SK-N-MC (cell line): ENCODE results near the gene CALN1.

Experiments
- DNase-seq: peaks from one replicate; pipeline ENCODE4 v3.0.0-alpha.2; 2011; ENCODE audit warnings: low read depth, low spot score
- H3K27ac ChIP-seq: fragments of 200-600 bp; sonication (generic); 2 replicates; pipeline ENCODE4 v1.5.1; 2016; ENCODE audit warnings: mixed run types
- H3K36me3 ChIP-seq: fragments of 200-600 bp; sonication (generic); 2 replicates; pipeline ENCODE4 v1.6.1; 2017; ENCODE audit warnings: antibody characterized with exemption, low read length, mixed read lengths; ENCODE audit not compliant: insufficient read depth
- H3K4me3 ChIP-seq: fragments of 200-600 bp; sonication (generic); 2 replicates; pipeline ENCODE4 v1.5.1; 2016
- H3K9ac ChIP-seq: fragments of 200-600 bp; sonication (generic); 2 replicates; pipeline ENCODE4 v1.8.0; 2017; ENCODE audit warnings: mixed run types, mixed read lengths; ENCODE audit not compliant: insufficient read length
- H3K9me3 ChIP-seq: fragments of 200-600 bp; sonication (generic); 2 replicates; pipeline ENCODE4 v1.6.1; 2017; ENCODE audit warnings: low read depth, mild to moderate bottlenecking, antibody characterized with exemption, low read length, moderate library complexity, mixed read lengths
- EZH2 ChIP-seq: fragments of 200-600 bp; sonication (generic); IDR thresholded peaks from one replicate; pipeline ENCODE4 v1.6.1; 2017; ENCODE audit warnings: antibody characterized with exemption
- FOXP2 ChIP-seq: optimal IDR thresholded peaks from 2 replicates; pipeline ENCODE3; 2011; ENCODE audit warnings: mild to moderate bottlenecking, moderate library complexity; ENCODE audit not compliant: insufficient read depth; ENCODE audit errors: extremely low read length, control extremely low read depth
- POLR2AphosphoS5 ChIP-seq: IDR thresholded peaks from 2 replicates; pipeline ENCODE4 v1.6.1; 2012; ENCODE audit warnings: mild to moderate bottlenecking, low read depth, low read length, borderline replicate concordance

The CALN1 gene

GRCh38 chr7:72441791-72442190 lies 29.7 kb upstream of the CALN1 start:
- no peak for TF ChIP-seq POLR2AphosphoS5
- TF ChIP-seq EZH2, result no peak
- no peak for TF ChIP-seq FOXP2

GRCh38 chr7:72438491-72438890 lies 26.4 kb upstream of the CALN1 start:
- Histone ChIP-seq H3K27ac (no peak overlapping the region), H3K9me3 (no peaks in the 10 kb centered on the region), H3K9ac (no peak overlapping the region), H3K36me3 (no peaks in the 10 kb centered on the region), H3K4me3 (no peak overlapping the region)
- TF ChIP-seq EZH2, result no peak
- TF ChIP-seq FOXP2, result no peak
- TF ChIP-seq POLR2AphosphoS5, result no peak
- DNase-seq, result no peak

More at GRCh38 chr7:72441791-72442190, 29.7 kb upstream of the CALN1 start:
- H3K27ac ChIP-seq, result no peak overlapping the region
- no peaks in the 10 kb centered on the region for H3K9me3 ChIP-seq
- DNase-seq, result no peak
- H3K36me3 ChIP-seq, result no peaks in the 10 kb centered on the region
- H3K9ac ChIP-seq, result no peak overlapping the region
- no peak overlapping the region for H3K4me3 ChIP-seq

GRCh38 chr7:72437610-72438009 lies 25.5 kb upstream of the CALN1 start:
- Histone ChIP-seq H3K9me3 (no peaks in the 10 kb centered on the region), H3K4me3 (no peak overlapping the region), H3K9ac (no peak overlapping the region), H3K36me3 (no peaks in the 10 kb centered on the region), H3K27ac (no peak overlapping the region)
- TF ChIP-seq EZH2 (no peak), POLR2AphosphoS5 (no peak), FOXP2 (no peak)
- DNase-seq, result no peak

GRCh38 chr7:72437061-72437585 lies 25.0 kb upstream of the CALN1 start:
- no peaks in the 10 kb centered on the region for H3K9me3 ChIP-seq
- no peak overlapping the region for H3K27ac ChIP-seq
- TF ChIP-seq EZH2 (no peak), FOXP2 (no peak)
- no peak for DNase-seq
- H3K36me3 ChIP-seq, result no peaks in the 10 kb centered on the region
- no peak overlapping the region for H3K4me3 ChIP-seq
- no peak overlapping the region for H3K9ac ChIP-seq

GRCh38 chr7:72435925-72436480 lies 23.9 kb upstream of the CALN1 start:
- H3K9me3 ChIP-seq, result no peaks in the 10 kb centered on the region
- TF ChIP-seq EZH2 (no peak), POLR2AphosphoS5 (no peak), FOXP2 (no peak)
- H3K4me3 ChIP-seq, result no peak overlapping the region
- no peak for DNase-seq
- no peaks in the 10 kb centered on the region for H3K36me3 ChIP-seq
- no peak overlapping the region for H3K9ac ChIP-seq
- H3K27ac ChIP-seq, result no peak overlapping the region

GRCh38 chr7:72435366-72435765 lies 23.2 kb upstream of the CALN1 start:
- H3K4me3 ChIP-seq, result peak overlapping the region; percentile 38
- TF ChIP-seq POLR2AphosphoS5 (no peak), EZH2 (no peak), FOXP2 (no peak)
- no peaks in the 10 kb centered on the region for H3K36me3 ChIP-seq
- no peak overlapping the region for H3K27ac ChIP-seq
- H3K9ac ChIP-seq, result no peak overlapping the region
- H3K9me3 ChIP-seq, result no peaks in the 10 kb centered on the region
- no peak for DNase-seq

DNA sequence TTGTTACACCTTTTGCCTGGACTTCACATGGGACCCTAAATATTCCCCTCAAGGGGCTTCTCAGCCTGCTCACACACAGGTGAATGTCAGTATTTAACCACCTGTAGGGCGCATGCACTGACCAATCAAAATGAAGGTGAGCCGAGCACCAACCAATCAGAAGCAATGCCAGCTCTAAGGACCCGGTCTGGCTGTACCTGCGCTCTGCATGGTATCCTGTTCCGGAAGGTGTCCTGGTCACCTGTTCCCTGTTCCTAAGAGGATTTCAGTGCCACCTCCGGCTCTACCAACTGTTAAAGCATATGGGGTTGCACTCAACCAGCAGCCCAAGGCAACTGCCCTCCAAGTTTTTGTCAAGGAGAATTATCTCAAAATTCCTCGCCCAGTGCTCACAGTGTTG lies 18.4 kb upstream of the CALN1 start:
- no peak overlapping the region for H3K9ac ChIP-seq
- DNase-seq, result no peak
- TF ChIP-seq POLR2AphosphoS5 (no peak), FOXP2 (no peak), EZH2 (no peak)

GRCh38 chr7:72429316-72429715 lies 17.2 kb upstream of the CALN1 start:
- Histone ChIP-seq H3K27ac (no peak overlapping the region), H3K36me3 (no peaks in the 10 kb centered on the region), H3K9ac (no peak overlapping the region), H3K9me3 (no peaks in the 10 kb centered on the region), H3K4me3 (no peak overlapping the region)
- DNase-seq, result peak; percentile 37
- TF ChIP-seq POLR2AphosphoS5 (no peak), FOXP2 (no peak), EZH2 (no peak)

More for the DNA sequence above, 18.4 kb upstream of the CALN1 start:
- no peak overlapping the region for H3K4me3 ChIP-seq
- H3K9me3 ChIP-seq, result no peaks in the 10 kb centered on the region
- no peaks in the 10 kb centered on the region for H3K36me3 ChIP-seq
- H3K27ac ChIP-seq, result no peak overlapping the region

DNA sequence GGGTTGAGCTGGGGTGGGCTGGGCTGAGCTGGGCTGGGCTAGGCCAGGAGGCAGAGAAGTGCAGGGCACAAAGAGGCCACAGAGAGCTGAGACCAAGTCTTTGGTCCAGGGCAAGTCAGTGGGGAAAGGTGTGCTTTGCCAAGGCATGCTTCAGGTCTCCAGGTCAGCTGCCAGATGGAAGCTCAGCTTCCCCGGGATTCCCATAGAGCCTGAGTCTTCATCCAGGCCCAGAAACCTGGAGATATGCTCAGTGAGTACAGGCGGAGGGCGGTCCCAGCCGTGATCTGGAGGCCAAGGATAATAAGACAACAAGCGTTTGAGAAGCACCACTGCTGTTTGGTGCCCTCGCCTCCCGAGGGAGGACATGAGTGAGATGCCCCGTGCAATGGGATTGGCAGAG lies 4.7 kb upstream of the CALN1 start:
- no peak overlapping the region for H3K27ac ChIP-seq
- TF ChIP-seq POLR2AphosphoS5 (no peak), EZH2 (no peak), FOXP2 (no peak)
- DNase-seq, result no peak
- no peaks in the 10 kb centered on the region for H3K9me3 ChIP-seq
- no peaks in the 10 kb centered on the region for H3K36me3 ChIP-seq
- H3K9ac ChIP-seq, result no peak overlapping the region
- H3K4me3 ChIP-seq, result no peak overlapping the region
